GM19455 (cell line): Measurements from ENCODE around the gene RPRD2.

ENCODE experiments used
- ATAC-seq: cut with Tn5 transposase; IDR thresholded peaks from one replicate; pipeline ENCODE4 v1.9.1; 2021; ENCODE audit not compliant: unreplicated experiment

Gene RPRD2

DNA sequence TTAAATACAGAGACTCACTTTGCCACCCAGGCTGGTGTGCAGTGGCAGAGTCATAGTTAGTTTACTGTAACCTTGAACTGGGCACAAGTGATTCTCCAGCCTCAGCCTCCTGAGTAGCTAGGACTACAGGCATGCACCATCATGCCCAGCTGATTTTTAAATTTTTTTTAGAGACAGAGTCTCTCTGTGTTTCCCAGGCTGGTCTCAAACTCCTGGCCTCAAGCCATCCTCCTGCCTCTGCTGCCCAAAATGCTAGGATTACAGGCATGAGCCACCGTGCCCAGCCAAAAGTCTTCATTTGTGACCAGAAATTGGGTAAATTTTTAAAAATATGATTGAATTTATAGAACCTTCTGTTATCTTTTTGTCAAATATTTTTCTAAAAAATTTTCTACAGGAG is 105.3 kb downstream of the RPRD2 start:
- no peak for ATAC-seq

DNA sequence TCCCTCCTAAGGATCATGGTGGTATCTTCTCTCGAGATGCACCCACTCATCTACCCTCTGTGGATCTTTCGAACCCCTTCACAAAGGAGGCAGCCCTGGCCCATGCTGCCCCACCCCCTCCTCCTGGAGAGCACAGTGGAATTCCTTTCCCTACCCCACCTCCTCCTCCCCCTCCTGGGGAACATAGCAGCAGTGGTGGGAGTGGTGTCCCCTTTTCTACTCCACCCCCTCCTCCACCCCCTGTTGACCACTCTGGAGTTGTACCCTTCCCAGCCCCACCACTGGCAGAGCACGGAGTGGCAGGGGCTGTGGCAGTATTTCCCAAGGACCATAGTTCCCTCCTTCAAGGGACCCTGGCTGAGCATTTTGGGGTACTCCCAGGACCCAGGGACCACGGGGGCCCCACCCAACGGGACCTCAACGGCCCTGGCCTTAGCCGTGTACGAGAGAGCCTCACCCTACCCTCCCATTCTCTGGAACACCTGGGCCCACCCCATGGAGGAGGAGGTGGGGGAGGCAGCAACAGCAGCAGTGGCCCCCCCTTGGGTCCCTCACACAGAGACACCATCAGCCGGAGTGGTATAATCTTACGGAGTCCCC is 108.8 kb downstream of the RPRD2 start:
- no peak for ATAC-seq

DNA sequence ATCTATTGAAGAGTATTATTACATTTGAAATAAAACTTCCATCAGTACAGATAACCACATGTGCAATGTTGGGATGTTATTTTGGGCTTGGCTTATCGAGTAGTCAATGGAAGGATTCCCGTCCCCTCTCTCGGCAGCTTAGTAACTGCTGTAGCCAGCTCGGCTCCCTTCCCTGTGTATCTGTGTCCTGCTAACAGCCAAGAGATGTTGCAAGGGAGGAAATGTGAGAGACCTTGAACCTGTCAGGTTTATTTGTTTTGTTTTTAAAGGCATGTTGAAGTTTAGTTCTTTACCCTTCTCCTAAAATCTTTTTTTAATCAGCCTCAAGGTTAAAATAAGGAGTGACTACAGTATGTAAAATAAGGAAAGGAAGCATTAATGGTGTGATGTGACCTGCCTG is 109.7 kb downstream of the RPRD2 start:
- ATAC-seq = no peak

DNA sequence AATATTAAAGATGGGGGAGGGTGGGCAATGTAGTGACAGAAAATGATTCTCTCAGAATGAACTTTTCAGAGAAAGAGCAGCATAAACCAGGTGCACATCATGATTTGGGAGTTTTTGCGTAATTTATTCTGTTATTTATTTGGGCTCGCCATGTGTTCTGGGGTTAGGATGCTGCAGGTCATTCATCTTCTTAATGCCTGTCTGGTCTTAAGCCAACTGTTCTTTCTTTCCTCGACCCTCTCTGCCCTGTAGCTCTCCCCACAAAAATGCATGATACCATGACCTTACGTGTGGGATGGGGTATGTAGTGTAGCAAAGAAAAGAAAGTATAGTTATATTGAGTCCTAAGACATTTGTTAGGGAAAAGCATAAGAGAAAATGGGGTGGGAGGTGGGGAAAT is 110.9 kb downstream of the RPRD2 start:
- no peak for ATAC-seq

DNA sequence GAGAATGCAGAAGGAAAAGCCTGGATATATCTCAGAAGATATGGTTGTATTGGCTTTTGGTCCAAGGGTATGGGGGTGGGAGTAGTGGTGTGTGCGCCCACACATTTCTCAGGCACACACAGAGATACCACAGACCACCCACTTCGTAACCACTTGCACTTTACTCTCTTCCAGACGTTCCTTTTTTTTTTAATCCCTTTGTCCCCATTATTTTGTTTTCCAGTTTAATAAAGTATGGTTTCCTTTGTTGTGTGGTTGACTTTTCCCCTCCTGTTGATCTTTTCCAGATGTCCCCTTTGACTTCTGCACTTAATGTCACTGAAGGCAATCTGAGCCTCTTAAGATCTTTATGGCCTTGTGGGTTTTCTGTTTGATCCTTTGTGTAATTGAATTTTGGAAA is 112.8 kb downstream of the RPRD2 start:
- ATAC-seq = no peak

DNA sequence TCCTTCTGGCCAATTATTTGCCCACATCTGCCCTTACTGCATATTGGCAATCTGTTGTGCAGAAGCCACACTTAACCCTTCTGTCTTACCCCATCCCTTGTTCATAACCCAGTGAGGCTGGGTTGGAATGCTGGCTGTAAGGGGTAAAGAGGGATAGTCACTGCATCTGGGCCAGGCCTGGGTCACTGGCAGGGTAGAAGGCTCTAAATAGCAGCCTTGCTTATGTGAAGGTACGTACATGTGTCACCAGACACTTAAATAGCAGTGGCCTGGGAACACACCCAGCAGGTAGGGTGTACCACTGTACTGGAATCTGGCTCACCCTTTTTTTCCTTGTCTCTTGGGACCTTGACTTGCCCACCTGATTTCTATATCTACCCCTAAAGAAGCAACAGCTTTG is 113.4 kb downstream of the RPRD2 start:
- no peak for ATAC-seq

DNA sequence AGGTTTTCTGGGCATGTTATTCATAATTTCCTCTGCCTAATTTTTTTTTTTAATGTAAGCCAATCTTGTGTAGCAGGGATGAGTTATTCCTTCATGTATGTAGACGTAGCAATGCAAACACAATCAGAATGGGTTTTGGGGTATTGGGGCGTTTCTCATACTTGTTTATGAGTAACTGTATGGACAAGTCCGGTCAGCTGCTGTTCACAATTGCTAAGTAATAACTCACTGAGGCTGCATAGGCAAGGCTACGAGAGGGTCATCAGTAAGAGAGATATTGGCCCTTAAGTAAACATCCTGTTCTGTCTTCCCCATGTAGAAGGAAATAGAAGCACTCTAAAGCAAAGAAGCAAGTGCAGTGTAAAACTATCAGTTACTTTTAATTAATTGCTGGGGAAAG is 113.8 kb downstream of the RPRD2 start:
- ATAC-seq = no peak

DNA sequence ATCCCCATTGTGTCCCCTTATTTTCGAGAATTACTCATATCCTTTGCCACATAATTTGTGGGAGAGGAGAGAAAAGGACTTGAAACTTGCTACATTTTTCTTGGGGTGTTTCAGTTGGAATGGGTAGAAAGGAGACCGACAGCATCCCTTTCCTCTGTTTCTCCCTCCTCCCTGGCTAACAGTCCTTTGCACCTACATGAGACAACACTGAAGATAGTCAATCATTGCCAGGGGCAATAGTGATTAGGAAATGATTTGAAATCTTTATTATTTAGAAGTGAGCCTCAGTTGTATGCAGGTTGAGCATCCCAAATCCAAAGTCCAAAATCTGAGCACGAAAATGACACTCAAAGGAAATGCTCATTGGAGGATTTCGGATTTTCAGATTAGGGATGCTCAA is 115.4 kb downstream of the RPRD2 start:
- no peak for ATAC-seq

DNA sequence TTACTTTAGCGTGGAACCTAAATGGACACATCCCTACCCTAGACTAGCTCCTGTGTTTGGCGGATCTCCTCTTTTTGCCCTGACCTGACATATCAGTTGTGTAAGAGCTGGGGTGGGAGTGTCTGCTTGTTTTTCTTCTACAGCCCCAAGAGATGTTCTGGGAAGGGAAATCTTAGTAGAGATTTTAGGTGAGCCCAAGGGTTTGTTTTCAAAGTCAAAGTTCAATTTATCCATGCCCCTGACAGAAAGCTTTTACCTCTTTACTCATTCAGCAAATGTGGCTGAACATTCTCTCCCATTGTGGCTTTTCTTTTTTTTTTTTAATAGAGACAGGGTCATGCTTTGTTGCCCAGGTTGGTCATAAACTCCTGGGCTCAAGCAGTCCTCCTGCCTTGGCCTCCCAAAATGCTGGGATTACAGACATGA is 116.0 kb downstream of the RPRD2 start:
- no peak for ATAC-seq

DNA sequence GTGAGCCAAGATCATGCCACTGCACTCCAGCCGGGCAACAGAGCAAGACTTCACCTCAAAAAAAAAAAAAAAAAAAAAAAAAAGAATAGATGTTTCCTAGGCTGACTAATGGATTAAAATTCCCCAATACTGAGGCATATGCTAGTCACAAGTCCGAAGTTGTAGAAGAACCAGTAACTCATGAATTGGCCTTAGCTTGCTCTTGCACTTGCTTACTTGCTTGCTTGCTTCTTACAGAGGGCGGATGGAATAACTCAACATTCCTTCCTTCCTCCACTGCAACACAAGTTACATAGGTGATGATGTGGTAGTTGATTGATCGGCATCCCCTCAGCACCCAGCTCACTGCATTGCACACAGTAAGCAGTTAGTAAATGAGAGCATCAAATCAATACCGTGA is 120.5 kb downstream of the RPRD2 start:
- ATAC-seq = no peak

DNA sequence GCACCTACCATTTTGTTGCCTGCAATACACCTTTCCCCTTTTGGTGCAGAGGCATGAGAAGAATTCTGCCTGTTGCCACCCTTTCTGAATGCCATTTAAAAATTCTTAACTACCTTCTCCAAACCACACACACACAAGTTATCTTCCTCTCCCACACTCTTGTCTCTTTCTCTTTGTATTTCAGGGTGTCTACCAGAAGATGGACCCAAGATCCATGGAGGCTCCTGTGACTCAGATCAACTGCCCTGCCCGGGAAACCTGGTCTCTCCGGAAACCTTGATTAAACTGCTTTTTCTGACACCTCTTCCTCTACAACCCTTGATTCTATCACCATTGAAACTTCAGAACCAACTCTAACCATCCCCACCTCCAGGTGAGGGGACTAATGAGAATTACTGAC is 120.9 kb downstream of the RPRD2 start:
- no peak for ATAC-seq

DNA sequence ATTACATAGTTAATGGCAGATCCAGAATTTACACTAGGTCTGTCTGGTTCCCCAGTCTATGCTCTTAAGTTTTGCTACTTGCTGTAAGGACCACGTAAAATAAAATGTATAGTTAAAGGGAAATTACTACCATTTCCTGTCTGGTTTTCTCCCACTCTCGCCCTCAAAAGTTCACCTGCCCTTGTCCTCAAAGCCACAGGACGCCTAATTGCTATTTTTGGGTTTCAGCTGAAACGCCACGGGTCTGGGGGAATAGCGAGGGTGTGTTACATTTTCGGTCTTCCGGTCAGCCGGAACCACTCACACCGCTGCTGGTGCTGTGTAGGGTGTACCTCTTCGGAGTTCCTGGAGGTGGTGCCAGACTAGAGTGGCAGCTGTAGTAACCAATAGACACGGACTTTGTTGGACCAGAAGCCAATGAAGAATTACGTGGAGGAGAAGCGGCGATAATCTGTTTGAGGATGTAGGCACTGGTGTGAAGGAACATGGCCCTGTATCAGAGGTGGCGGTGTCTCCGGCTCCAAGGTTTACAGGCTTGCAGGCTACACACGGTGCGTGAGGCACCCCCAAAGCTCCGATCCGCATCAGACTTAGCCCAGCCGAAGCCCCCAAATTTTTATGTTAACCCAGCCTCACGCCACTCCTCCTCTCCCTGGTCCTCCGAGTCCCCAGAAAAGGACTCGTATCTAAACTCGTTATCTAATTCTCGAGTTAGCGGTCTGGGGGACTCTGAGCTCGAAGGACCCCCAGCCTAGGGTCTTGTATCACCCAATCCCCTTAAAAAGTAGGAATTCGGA is 123.2 kb downstream of the RPRD2 start, which contains the start of gene TARS2:
TARS2 (plus strand) TSS at position 454 of the 797 bp plus-strand sequence; CDS start at position 486, 32 bp downstream.
- ATAC-seq = peak; percentile 97

DNA sequence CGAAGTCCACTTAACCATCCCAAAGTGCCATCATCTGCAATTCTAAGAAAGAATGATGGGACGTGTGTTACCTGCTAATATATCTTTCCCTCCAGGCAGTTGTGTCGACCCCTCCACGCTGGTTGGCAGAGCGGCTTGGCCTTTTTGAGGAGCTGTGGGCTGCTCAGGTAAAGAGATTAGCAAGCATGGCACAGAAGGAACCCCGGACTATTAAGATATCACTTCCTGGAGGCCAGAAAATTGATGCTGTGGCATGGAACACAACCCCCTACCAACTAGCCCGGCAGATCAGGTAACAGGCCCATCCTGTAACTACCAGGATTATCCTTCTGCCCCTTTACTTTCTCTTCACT is 123.8 kb downstream of the RPRD2 start:
- ATAC-seq = no peak

DNA sequence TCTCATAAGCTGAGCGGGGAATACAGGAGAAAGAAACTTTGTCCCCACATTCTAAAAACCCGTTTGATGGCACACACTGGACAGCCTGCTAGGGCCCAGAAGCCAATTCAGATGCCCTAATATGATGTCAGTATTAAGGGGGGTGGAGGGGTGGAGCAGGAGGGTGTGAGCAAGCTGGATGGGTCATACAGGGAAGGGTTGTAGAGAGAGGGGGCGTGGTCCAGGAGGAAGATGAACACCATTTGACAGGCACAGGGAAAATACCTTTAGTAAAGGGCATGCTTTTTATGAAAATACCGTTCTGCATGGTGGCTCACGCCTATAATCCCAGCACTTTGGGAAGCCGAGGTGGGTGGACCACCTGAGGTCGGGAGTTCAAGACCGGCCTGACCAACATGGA is 129.2 kb downstream of the RPRD2 start:
- no peak for ATAC-seq

DNA sequence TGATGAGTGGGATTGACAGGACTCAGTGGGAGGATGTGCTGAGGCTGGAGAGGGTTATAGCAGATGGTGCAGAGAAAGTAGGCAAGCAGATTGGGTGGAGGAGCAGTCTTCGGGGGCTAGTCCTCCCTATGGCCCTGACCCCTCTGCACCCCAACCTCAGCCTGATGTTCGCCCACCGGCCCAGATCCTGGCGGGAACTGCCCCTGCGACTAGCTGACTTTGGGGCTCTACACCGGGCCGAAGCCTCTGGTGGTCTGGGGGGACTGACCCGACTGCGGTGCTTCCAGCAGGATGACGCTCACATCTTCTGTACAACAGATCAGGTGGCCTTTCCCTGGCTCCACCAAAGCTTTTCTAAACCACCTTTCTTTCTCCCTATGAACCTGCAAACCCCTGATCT is 134.4 kb downstream of the RPRD2 start:
- no peak for ATAC-seq

DNA sequence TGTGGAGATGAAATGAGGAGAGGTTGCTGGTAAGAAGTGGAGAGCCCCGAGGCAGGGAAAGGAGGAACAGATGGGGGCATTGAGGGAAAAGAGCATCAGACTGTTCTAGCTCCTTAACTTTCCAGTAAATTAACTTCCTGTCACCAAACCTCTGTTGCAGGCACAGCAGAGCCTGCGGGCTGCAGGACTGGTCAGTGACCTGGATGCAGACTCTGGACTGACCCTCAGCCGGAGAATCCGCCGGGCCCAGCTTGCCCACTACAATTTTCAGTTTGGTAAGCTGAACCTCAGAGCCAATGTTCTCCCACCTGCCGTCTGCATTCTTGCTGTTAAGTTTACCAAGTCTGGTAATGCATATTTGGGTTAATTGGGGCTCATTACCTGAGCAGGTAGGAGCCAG is 141.5 kb downstream of the RPRD2 start:
- ATAC-seq = no peak

DNA sequence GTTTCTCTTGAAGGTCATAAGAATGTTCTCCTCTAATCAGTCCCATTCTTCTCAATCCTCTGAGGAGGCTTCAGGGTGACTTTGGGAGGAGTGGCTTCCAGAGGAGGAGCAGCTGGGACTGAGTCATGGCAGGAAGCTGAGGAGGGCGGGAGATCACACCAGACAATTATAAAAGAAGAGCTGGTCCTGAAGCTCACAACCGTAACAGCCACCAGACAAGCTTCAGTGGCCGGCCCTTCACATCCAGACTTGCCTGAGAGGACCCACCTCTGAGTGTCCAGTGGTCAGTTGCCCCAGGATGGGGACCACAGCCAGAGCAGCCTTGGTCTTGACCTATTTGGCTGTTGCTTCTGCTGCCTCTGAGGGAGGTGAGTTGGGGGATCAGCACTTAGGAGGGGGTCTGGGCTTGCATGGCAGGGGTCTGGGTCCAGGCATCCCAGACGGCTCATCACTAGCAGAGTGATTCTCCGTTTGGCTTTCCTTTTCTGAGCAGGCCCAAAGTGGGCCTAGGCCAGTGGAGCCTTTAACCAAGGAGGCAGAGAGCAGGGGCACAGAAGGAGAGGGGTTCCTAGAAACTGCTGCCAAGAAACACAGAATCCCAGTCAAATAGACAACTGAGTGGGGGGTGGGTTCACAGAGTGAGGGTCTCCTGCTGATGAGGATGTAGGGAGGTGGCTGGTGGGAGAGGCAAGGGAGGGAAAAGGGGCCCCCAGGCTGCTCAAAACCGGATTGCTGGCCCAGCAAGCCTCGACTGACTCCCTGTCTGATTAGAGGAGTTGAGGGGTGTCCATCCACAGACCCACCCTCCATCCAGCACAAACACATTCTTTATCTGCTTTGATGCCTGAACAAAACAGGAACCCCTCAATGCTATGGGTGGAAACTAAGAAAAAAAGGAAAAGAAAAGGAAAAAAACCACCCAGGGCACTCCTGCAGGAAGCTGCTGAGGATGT is 144.2 kb downstream of the RPRD2 start, which contains the start of gene ECM1:
ECM1 (plus strand) TSS at position 198 of the 953 bp plus-strand sequence; CDS start at position 299, 101 bp downstream.
- ATAC-seq = no peak

DNA sequence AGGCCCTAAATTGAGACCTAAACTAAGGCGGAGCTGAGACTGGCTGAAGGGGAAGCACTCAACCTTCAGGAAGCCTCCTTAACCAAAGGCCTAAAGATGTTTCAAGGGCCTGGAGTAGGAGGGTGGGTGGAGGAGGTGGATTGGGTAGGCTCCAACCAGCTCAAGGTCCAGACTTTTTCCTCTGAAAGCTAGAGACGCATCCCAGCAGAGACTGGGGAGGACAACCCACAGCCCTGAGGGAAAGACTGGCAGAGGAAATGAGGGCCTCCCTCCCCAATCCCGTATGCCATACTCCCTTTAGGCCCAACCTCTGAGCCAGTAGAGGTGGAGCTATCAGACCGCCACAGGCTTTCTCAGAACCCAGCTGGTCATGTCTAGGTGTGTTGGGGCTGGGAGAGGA is 145.0 kb downstream of the RPRD2 start:
- no peak for ATAC-seq

DNA sequence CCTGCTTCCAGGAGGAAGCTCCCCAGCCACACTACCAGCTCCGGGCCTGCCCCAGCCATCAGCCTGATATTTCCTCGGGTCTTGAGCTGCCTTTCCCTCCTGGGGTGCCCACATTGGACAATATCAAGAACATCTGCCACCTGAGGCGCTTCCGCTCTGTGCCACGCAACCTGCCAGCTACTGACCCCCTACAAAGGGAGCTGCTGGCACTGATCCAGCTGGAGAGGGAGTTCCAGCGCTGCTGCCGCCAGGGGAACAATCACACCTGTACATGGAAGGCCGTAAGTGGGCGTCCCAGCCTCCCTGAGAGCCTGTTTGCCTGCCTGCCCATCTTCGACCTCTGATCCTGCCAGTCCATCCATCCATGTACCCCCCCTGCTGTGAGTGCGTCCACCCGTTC is 147.6 kb downstream of the RPRD2 start:
- ATAC-seq = no peak

DNA sequence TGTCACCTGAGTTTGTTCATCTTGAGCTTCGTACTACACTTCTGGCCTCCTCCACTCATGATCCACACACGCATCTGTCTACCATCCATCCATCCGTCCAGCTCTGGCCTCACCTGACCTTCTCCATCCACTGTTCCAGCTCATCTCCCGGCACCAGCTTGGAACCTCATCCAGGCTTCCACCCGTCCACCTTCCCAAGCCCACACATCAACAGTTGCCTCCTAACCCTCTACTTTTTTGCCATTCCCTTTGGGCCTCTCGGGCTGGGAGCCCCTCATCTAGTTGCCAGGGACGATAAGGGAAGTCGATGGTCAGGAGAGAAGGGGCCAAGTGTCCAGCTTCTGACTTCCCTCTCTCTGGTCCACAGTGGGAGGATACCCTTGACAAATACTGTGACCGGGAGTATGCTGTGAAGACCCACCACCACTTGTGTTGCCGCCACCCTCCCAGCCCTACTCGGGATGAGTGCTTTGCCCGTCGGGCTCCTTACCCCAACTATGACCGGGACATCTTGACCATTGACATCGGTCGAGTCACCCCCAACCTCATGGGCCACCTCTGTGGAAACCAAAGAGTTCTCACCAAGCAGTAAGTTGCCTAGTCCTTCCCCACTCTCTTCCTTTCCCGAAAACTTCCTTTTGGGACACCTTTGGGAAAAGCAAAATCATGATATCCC is 148.2 kb downstream of the RPRD2 start:
- ATAC-seq = no peak

DNA sequence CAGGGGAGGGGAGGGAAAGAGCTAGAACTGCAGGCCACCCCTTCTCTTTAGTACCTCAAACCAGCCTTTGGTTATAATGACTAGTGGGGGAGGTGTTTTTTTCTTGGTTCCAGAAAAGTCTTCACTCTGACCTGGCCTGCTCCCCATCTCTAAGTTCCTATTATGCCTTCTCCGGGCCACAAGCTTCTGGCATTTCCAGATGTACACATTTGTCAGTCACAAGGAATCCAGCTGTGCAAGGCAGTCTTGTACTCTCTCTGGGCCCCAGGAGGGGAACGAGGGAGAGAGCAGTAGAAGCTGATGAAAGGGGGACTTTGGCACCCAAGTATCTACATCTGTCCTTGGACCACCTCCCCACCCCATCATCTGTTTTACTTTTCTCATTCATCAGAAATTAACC is 148.9 kb downstream of the RPRD2 start:
- ATAC-seq = no peak
